Measurements from ENCODE around the gene IL22RA2.

Gene IL22RA2

GRCh38 chr6:137185290-137185689, 11.8 kb upstream of the IL22RA2 start:
- Histone ChIP-seq H3K9ac (ENCODE audit: low read length in 5 of 5) (no peak overlapping the region), H3K4me1 (ENCODE audit: control insufficient read depth in 5 of 5, insufficient read depth in 5 of 5, low read length in 5 of 5) (no peaks in the 10 kb centered on the region), H3K27me3 (ENCODE audit: control insufficient read depth in 5 of 5, insufficient read depth in 4 of 5, low read length in 5 of 5) (no peaks in the 10 kb centered on the region), H3K9me3 (ENCODE audit: control insufficient read depth in 5 of 5, low read length in 5 of 5) (peaks cover 8 to 49% (median 44%) of the 10 kb centered on the region in 5 donors), H3K4me3 (ENCODE audit: low read depth in 1 of 5, low read length in 5 of 5) (no peak overlapping the region), H3K27ac (ENCODE audit: low read depth, low read length) (no peak overlapping the region), H3K36me3 (ENCODE audit: control insufficient read depth in 5 of 5, insufficient read depth in 5 of 5, low read length in 5 of 5) (no peaks in the 10 kb centered on the region)

GRCh38 chr6:137182654-137183073, 9.2 kb upstream of the IL22RA2 start:
- Histone ChIP-seq H3K9me3 (ENCODE audit: control insufficient read depth in 5 of 5, low read length in 5 of 5) (peaks cover 8 to 46% (median 41%) of the 10 kb centered on the region in 5 donors), H3K36me3 (ENCODE audit: control insufficient read depth in 5 of 5, insufficient read depth in 5 of 5, low read length in 5 of 5) (no peaks in the 10 kb centered on the region)

DNA sequence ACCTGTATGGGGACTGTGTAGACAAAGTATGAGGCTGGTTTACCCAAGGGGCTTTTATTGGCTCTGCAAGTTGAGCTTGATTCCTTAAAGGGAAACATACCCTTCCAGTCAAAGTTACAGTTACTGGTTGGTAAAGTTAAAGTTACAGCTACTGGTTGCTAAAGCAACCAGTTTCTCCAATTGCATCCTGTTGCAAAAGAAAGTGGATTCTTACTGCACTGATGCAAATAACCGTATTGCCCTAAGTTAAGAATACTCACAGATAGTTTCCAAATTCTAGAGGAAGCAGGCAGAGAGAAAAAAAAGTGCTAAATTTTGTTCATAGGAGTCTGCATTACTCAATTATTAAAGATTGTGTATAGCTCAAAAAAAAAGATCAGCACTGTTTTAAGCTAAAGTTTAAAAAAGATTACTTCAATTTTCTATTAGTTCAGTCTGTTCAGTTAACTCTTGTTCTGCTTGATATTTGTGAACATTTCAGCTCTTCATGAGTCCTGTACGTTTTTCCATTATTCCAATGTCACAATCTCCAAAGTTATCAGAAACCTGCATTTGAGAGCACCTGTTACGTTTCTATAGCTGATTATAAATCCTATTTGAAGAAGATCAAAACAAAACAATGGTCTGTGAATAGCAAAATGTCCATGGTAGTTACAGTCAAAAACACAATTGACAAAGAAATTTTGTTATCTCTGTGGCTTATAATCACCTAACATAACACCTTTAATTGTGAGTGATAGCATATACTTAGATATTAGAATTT, 8.6 kb upstream of the IL22RA2 start:
- no peaks in the 10 kb centered on the region for H3K36me3 ChIP-seq (ENCODE audit: control insufficient read depth in 5 of 5, insufficient read depth in 5 of 5, low read length in 5 of 5)
- H3K9me3 ChIP-seq (ENCODE audit: control insufficient read depth in 5 of 5, low read length in 5 of 5): peaks cover 8 to 46% (median 41%) of the 10 kb centered on the region in 5 donors
- no peak overlapping the region for H3K4me3 ChIP-seq (ENCODE audit: low read depth in 1 of 5, low read length in 5 of 5)
- no peaks in the 10 kb centered on the region for H3K27me3 ChIP-seq (ENCODE audit: control insufficient read depth in 5 of 5, insufficient read depth in 4 of 5, low read length in 5 of 5)
- no peak overlapping the region for H3K9ac ChIP-seq (ENCODE audit: low read length in 5 of 5)
- H3K27ac ChIP-seq (ENCODE audit: low read depth, low read length): no peak overlapping the region
- no peaks in the 10 kb centered on the region for H3K4me1 ChIP-seq (ENCODE audit: control insufficient read depth in 5 of 5, insufficient read depth in 5 of 5, low read length in 5 of 5)

More at GRCh38 chr6:137182654-137183073, 9.2 kb upstream of the IL22RA2 start:
- Histone ChIP-seq H3K9ac (ENCODE audit: low read length in 5 of 5) (no peak overlapping the region), H3K27me3 (ENCODE audit: control insufficient read depth in 5 of 5, insufficient read depth in 4 of 5, low read length in 5 of 5) (no peaks in the 10 kb centered on the region), H3K4me3 (ENCODE audit: low read depth in 1 of 5, low read length in 5 of 5) (no peak overlapping the region), H3K27ac (ENCODE audit: low read depth, low read length) (no peak overlapping the region), H3K4me1 (ENCODE audit: control insufficient read depth in 5 of 5, insufficient read depth in 5 of 5, low read length in 5 of 5) (no peaks in the 10 kb centered on the region)

GRCh38 chr6:137177611-137178010, 4.2 kb upstream of the IL22RA2 start:
- H3K36me3 ChIP-seq (ENCODE audit: control insufficient read depth in 5 of 5, insufficient read depth in 5 of 5, low read length in 5 of 5): no peaks in the 10 kb centered on the region
- no peaks in the 10 kb centered on the region for H3K4me1 ChIP-seq (ENCODE audit: control insufficient read depth in 5 of 5, insufficient read depth in 5 of 5, low read length in 5 of 5)
- peaks cover 2 to 19% (median 17%) of the 10 kb centered on the region in 5 donors for H3K9me3 ChIP-seq (ENCODE audit: control insufficient read depth in 5 of 5, low read length in 5 of 5)
- no peak overlapping the region for H3K4me3 ChIP-seq (ENCODE audit: low read depth in 1 of 5, low read length in 5 of 5)
- no peaks in the 10 kb centered on the region for H3K27me3 ChIP-seq (ENCODE audit: control insufficient read depth in 5 of 5, insufficient read depth in 4 of 5, low read length in 5 of 5)
- H3K27ac ChIP-seq (ENCODE audit: low read depth, low read length): no peak overlapping the region
- no peak overlapping the region for H3K9ac ChIP-seq (ENCODE audit: low read length in 5 of 5)

DNA sequence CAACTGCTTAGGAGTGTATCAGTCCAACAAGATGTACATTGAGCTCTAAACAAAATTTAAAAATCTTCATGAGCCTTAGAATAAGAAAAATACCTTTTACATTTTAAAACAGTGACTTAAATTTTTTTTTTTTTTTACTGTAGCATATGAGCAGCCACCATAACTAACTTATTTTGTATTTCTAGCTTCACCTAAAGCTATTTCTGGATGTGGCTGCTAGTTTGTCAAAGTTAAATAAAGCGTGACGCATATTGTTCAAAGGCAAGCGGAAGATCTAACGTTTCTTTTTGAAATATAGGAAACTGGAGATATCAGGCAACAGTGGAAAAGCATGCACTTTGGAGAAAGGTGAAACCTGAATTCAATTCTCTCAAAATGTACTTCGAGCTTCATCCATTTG, 3.3 kb upstream of the IL22RA2 start:
- Histone ChIP-seq H3K9me3 (ENCODE audit: control insufficient read depth in 5 of 5, low read length in 5 of 5) (peaks cover 0 to 12% (median 9%) of the 10 kb centered on the region in 5 donors), H3K9ac (ENCODE audit: low read length in 5 of 5) (no peak overlapping the region), H3K27me3 (ENCODE audit: control insufficient read depth in 5 of 5, insufficient read depth in 4 of 5, low read length in 5 of 5) (no peaks in the 10 kb centered on the region), H3K4me1 (ENCODE audit: control insufficient read depth in 5 of 5, insufficient read depth in 5 of 5, low read length in 5 of 5) (no peaks in the 10 kb centered on the region), H3K36me3 (ENCODE audit: control insufficient read depth in 5 of 5, insufficient read depth in 5 of 5, low read length in 5 of 5) (no peaks in the 10 kb centered on the region), H3K27ac (ENCODE audit: low read depth, low read length) (no peak overlapping the region), H3K4me3 (ENCODE audit: low read depth in 1 of 5, low read length in 5 of 5) (no peak overlapping the region)

GRCh38 chr6:137175868-137176245, 2.4 kb upstream of the IL22RA2 start:
- H3K4me1 ChIP-seq (ENCODE audit: control insufficient read depth in 5 of 5, insufficient read depth in 5 of 5, low read length in 5 of 5): no peaks in the 10 kb centered on the region
- no peak overlapping the region for H3K9ac ChIP-seq (ENCODE audit: low read length in 5 of 5)
- H3K27ac ChIP-seq (ENCODE audit: low read depth, low read length): no peak overlapping the region
- no peak overlapping the region for H3K4me3 ChIP-seq (ENCODE audit: low read depth in 1 of 5, low read length in 5 of 5)
- H3K27me3 ChIP-seq (ENCODE audit: control insufficient read depth in 5 of 5, insufficient read depth in 4 of 5, low read length in 5 of 5): no peaks in the 10 kb centered on the region
- H3K9me3 ChIP-seq (ENCODE audit: control insufficient read depth in 5 of 5, low read length in 5 of 5): peaks cover 0 to 6% (median 5%) of the 10 kb centered on the region in 5 donors
- H3K36me3 ChIP-seq (ENCODE audit: control insufficient read depth in 5 of 5, insufficient read depth in 5 of 5, low read length in 5 of 5): no peaks in the 10 kb centered on the region

- Histone ChIP-seq H3K27me3 (ENCODE audit: control insufficient read depth in 5 of 5, insufficient read depth in 4 of 5, low read length in 5 of 5) (no peaks in the 10 kb centered on the region), H3K9ac (ENCODE audit: low read length in 5 of 5) (no peak overlapping the region), H3K27ac (ENCODE audit: low read depth, low read length) (no peak overlapping the region), H3K4me1 (ENCODE audit: control insufficient read depth in 5 of 5, insufficient read depth in 5 of 5, low read length in 5 of 5) (no peaks in the 10 kb centered on the region), H3K4me3 (ENCODE audit: low read depth in 1 of 5, low read length in 5 of 5) (no peak overlapping the region), H3K36me3 (ENCODE audit: control insufficient read depth in 5 of 5, insufficient read depth in 5 of 5, low read length in 5 of 5) (no peaks in the 10 kb centered on the region), H3K9me3 (ENCODE audit: control insufficient read depth in 5 of 5, low read length in 5 of 5) (peaks cover 0 to under 1% (median under 1%) of the 10 kb centered on the region in 5 donors)
Measured at GRCh38 chr6:137175157-137175867, 1.9 kb upstream of the IL22RA2 start.

DNA sequence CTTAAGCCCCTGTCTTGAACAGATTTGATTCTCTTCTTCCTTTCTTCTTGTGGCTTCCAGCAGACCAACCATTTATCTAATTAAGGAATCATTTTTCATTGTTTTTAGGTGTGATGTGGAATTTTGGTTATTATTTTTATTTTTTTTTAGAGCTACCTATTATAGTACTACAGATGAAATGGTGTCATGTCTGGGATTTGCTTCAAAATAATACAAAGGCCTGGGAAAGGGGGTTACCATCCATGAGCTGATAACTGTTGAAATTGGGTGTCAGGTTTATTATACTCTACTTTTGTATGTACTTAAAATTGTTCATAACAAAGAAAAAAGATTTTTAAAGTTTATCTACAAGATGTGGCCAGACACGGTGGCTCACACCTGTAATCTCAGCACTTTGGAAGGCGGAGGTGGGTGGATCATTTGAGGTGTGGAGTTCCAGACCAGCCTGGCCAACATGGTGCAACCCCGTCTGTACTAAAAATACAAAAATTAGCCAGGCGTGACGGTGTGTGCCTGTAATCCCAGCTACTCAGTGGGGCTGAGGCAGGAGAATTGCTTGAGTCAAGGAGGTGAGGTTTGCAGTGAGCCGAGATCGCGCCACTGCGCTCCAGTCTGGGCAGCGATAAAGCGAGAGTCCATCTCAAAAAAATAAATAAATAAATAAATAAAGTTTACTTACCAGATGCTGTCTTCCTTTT, 561 bp downstream of the IL22RA2 start:
- Histone ChIP-seq H3K27me3 (ENCODE audit: control insufficient read depth in 5 of 5, insufficient read depth in 4 of 5, low read length in 5 of 5) (no peaks in the 10 kb centered on the region), H3K4me3 (ENCODE audit: low read depth in 1 of 5, low read length in 5 of 5) (no peak overlapping the region), H3K27ac (ENCODE audit: low read depth, low read length) (no peak overlapping the region), H3K9me3 (ENCODE audit: control insufficient read depth in 5 of 5, low read length in 5 of 5) (no peaks in the 10 kb centered on the region), H3K4me1 (ENCODE audit: control insufficient read depth in 5 of 5, insufficient read depth in 5 of 5, low read length in 5 of 5) (no peaks in the 10 kb centered on the region), H3K36me3 (ENCODE audit: control insufficient read depth in 5 of 5, insufficient read depth in 5 of 5, low read length in 5 of 5) (no peaks in the 10 kb centered on the region), H3K9ac (ENCODE audit: low read length in 5 of 5) (no peak overlapping the region)

DNA sequence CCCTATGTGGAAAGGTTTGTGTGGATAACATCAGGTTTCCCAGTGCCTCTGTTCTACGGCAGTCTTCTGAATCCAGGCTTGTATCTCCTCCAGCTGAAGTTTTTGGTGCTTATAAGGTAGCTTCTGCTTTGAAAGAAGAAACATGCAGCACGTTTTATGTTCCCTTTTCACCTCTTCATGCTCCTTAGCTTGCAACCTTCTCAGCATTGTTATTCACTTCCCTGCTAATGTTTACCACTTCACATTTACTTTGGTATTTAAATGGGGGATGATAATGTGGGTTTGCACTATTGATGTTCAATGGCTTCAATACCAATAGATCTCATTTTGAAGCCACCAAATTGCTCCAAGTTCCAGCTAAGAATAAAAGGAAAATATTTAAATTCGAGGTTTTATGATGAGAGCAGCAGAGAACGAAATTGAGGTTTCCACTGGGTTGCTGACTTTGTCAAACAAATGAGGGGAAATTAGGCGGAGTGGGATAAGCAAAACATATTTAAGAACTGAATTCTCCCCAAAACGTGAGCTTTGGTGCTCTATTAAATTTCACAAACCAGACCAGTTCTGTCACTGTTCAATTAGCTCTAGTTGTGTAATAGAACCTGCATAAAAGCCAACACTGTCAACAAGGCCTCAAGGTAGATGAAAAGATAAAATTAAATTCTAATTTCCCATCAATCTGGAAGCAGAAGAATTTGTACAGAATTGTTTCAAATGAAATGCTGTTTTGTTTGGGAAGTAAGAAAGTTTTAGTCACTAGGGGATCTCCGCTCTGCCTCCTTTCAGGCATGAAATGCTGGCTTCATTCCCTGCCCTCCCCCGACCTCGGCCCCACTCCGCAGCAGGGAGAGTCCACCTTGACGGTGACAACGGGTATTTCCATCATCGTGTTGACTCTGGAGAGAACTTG, 1.4 kb downstream of the IL22RA2 start:
- Histone ChIP-seq H3K9ac (ENCODE audit: low read length in 5 of 5) (no peak overlapping the region), H3K4me3 (ENCODE audit: low read depth in 1 of 5, low read length in 5 of 5) (no peak overlapping the region), H3K27ac (ENCODE audit: low read depth, low read length) (no peak overlapping the region), H3K9me3 (ENCODE audit: control insufficient read depth in 5 of 5, low read length in 5 of 5) (no peaks in the 10 kb centered on the region), H3K27me3 (ENCODE audit: control insufficient read depth in 5 of 5, insufficient read depth in 4 of 5, low read length in 5 of 5) (no peaks in the 10 kb centered on the region), H3K4me1 (ENCODE audit: control insufficient read depth in 5 of 5, insufficient read depth in 5 of 5, low read length in 5 of 5) (no peaks in the 10 kb centered on the region), H3K36me3 (ENCODE audit: control insufficient read depth in 5 of 5, insufficient read depth in 5 of 5, low read length in 5 of 5) (no peaks in the 10 kb centered on the region)
